IgD-negative memory B cell (primary cell): ENCODE measurements around the gene RNF145. TPM values are rescaled to one million over a fixed set of nuclear protein-coding genes. Genes with fewer than 3 reads are reported as not detected.
"Not testable (repeated sequence)": the region's sequence is repeated elsewhere in the genome, so short reads cannot be mapped to it uniquely, and the experiment has no call there.

Source experiments
- H3K27ac Mint-ChIP-seq, 3 donors: one replicate each; pipeline ENCODE4 v1.8.0; 2020 to 2022; ENCODE audit warnings: mild to moderate bottlenecking in 3 of 3, mixed read lengths in 3 of 3, moderate library complexity in 1 of 3
- H3K27me3 Mint-ChIP-seq: one replicate; pipeline ENCODE4 v1.8.0; 2021; ENCODE audit warnings: mixed read lengths
- H3K36me3 Mint-ChIP-seq: one replicate; pipeline ENCODE4 v1.8.0; 2020; ENCODE audit warnings: mild to moderate bottlenecking, mixed read lengths
- H3K4me1 Mint-ChIP-seq, 3 donors: one replicate each; pipeline ENCODE4 v1.8.0; 2020 to 2022; ENCODE audit warnings: mixed read lengths in 3 of 3, mild to moderate bottlenecking in 1 of 3
- H3K4me3 Mint-ChIP-seq, 4 donors: one replicate each; pipeline ENCODE4 v1.8.0; 2020 to 2022; ENCODE audit warnings: mild to moderate bottlenecking in 4 of 4, mixed read lengths in 4 of 4, moderate library complexity in 3 of 4
- H3K9me3 Mint-ChIP-seq, 3 donors: one replicate each; pipeline ENCODE4 v1.8.0; 2020 to 2021; ENCODE audit warnings: mixed read lengths in 3 of 3, mild to moderate bottlenecking in 1 of 3
- polyA plus RNA-seq: library from polyadenylated mRNA; unstranded; fragments of 300-500 nt; fragmentation: Illumina TruSeq; gene quantifications from one replicate; pipeline ENCODE4 v1.2.3, GENCODE V29; 2021

RNF145 gene
- polyA plus RNA-seq, 1 donor from 2014 or later, result 15.6 TPM

DNA sequence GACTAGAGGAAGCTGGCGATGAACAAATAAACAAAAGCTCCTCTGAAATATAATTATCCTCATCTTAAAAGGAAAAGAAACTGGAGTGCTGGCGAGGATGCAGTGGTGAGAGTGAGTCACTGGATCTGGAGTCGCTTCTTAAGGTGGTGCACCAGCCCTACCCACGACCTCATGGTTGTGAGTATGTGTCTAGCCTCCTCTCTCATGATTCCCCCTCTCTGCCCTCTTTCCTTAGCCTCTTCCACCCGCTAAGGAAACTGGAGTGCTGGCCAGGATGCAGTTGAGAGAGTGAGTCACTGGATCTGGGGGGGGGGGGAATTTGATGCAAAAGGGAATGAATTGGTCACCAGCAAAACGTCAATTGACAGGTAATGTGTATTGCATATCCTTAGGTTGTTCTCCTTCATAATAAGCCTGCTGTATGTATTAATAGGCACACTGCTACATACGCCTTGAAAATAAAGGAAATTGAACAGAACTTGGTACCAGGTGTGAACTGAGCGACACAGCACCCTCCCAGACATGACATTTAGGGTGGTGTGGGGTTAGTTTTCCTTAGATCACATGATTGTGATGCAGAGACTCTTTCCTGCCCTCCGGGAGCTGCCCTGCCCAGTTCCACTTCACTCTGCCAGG lies 73.3 kb downstream of the RNF145 start:
- Mint-ChIP-seq H3K9me3 (no peaks in the 10 kb centered on the region), H3K4me3 (no peak overlapping the region), H3K27ac (no peak overlapping the region), H3K36me3 (no peaks in the 10 kb centered on the region), H3K27me3 (peaks cover 10% of the 10 kb centered on the region), H3K4me1 (peaks cover 0 to 2% (median 0%) of the 10 kb centered on the region in 3 donors)

DNA sequence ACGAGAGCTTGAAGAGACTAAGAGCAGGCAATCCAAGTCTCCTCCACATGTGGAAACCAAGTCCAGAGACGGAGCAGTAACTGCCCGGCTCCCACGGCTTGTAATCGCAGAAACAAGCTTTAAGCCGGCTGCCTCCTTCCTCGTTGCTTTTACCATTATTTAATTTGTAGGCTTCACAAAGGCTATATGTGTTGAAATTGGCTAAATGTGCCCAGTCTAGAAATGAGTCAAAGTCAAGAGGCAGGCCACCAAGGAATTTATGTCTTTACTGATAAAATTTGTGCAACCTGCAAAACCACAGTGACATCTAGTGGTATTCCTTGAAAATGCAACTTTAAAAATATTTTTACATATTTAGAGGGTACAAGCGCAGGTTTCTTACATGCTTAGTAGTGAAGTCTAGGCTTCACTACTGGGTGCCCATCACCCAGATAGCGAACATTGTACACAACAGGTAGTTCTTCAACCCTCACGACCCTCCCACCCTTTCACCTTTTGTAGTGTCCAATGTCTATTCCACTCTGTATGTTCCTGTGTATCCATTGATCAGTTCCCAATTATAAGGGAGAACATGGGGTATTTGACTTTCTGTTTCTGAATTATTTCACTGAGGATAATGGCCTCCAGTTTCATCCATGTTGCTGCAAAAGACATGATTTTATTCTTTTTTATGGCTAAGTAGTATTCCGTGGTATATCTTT lies 76.2 kb downstream of the RNF145 start:
- H3K9me3 Mint-ChIP-seq, result no peaks in the 10 kb centered on the region
- H3K27ac Mint-ChIP-seq, result no peak overlapping the region
- H3K27me3 Mint-ChIP-seq, result peaks cover 1% of the 10 kb centered on the region
- H3K4me3 Mint-ChIP-seq, result no peak overlapping the region
- H3K36me3 Mint-ChIP-seq, result peaks cover 3% of the 10 kb centered on the region
- H3K4me1 Mint-ChIP-seq, result peaks cover 0 to 2% (median 0%) of the 10 kb centered on the region in 3 donors

DNA sequence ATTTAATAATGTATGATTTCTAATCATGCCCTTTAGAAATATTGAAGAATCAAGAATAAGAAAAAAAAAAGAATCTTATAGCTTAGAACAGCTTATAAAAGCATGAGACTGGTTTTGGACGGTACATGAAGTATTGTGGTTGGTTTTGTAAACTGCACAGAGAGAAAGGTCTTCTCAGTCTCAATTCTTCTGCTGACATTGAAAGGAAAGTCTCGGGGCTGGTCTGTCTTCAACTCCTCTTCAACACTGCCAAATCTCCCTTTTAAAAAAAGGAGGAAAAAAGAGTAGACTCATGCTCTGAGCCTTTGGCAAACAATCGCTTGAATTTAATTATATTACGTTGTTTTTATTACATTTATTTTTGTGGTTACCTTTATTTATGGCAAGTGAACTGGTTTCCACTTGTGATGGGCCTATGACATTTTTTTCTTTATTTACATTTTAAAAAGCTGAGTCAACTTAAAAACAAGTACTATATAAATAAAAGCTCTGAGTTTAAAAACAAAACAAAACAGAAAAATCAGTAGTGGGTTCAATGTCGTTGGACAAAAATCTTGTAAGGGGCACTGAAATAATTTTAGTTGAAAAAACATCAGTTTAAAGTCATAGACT lies 76.8 kb downstream of the RNF145 start:
- Mint-ChIP-seq H3K27ac (peak overlapping the region in 1 of 3 donors; percentile 32), H3K36me3 (peaks cover 3% of the 10 kb centered on the region), H3K27me3 (peaks cover 1% of the 10 kb centered on the region), H3K4me3 (no peak overlapping the region), H3K9me3 (no peaks in the 10 kb centered on the region), H3K4me1 (peaks cover 0 to 2% (median 0%) of the 10 kb centered on the region in 3 donors)

DNA sequence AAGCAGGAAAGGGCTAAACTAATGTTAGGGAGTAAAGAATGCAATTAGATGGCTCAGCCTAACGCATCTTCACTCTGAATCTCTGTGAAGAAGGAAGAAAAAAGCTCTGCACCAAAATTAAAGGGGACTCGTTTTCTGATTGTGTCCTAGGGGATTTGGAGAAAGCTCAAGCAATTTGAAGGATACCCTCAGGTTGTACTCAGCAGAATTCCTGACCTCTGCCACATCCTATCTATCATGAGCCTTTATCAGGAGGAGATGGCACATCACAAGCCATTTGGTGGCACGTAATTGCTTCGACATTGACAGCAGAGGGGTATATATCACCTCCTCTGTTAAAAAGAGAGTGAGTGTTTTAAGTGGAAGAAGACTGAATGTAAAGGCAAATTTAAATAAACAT lies 77.4 kb downstream of the RNF145 start:
- Mint-ChIP-seq H3K4me1 (peaks cover 0 to 2% (median 0%) of the 10 kb centered on the region in 3 donors), H3K27ac (no peak overlapping the region), H3K9me3 (peaks cover 0 to under 1% (median 0%) of the 10 kb centered on the region in 3 donors), H3K4me3 (no peak overlapping the region), H3K36me3 (peaks cover 3% of the 10 kb centered on the region), H3K27me3 (peaks cover 1% of the 10 kb centered on the region)

DNA sequence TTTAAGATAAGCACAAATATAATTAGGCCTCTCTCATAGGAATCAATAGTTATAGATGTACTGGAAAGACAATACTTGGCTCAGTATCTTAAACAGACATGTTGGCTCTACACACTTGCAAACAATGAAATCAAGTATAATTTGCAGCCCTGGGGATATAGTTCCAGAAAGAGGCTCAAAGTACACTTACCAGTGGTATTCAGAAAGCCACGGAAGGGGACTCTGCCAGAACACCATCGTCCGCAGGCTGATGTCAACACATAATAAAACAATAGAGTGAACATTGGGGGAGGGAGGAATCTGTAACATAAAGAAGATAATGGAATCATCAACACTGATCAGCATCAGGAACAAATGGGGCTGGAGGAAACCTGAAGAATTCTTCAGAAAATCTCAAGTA lies 78.5 kb downstream of the RNF145 start:
- Mint-ChIP-seq H3K27ac (no peak overlapping the region), H3K4me3 (no peak overlapping the region), H3K4me1 (peaks cover 0 to 2% (median 0%) of the 10 kb centered on the region in 3 donors), H3K9me3 (peaks cover 0 to 7% (median 1%) of the 10 kb centered on the region in 3 donors), H3K27me3 (peaks cover 1% of the 10 kb centered on the region), H3K36me3 (peaks cover 3% of the 10 kb centered on the region)

DNA sequence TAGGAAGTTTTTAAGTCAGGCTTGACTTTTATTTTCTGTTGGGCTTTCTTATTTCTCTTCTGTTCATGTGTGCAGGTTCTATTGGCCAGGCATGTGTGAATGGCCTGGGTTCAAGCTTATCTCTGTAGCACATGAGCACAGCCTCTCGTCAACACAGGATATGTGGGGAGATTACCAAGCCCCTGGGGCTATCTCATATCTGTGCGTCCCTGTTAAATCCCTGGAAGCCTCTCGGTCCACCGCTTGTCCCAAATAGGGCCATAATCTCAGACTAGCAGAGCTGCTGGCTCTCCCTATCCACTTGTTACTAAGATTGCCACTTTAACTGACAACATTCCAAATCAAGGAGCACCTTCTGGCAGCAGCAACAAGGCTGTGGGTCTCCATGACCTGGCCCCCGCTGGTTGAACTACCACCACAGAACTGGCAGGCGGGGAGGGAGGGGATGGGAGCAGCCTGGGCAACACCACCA lies 81.2 kb downstream of the RNF145 start:
- Mint-ChIP-seq H3K4me3 (no peak overlapping the region), H3K27me3 (peaks cover 1% of the 10 kb centered on the region), H3K36me3 (peaks cover 4% of the 10 kb centered on the region), H3K4me1 (peaks cover 0 to 2% (median 1%) of the 10 kb centered on the region in 3 donors), H3K9me3 (peaks cover 2 to 17% (median 16%) of the 10 kb centered on the region in 3 donors), H3K27ac (no peak overlapping the region)

DNA sequence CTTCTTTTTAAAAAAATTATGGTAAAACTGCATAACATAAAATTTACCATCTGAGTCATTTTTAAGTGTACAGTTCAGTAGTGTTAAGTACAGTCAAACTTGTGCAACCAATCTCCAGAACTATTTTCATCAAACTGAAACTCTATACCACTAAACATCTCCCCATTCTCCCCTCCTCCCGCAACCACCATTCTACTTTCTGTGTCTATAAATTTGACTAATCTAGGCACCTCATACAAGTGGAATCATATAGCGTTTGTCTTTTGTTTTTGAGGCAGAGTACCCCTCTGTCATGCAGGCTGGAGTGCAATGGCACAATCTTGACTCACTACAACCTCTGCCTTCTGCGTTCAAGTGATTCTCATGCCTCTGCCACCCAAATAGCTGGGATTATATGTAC lies 85.7 kb downstream of the RNF145 start:
- H3K27ac Mint-ChIP-seq, result no peak overlapping the region
- peaks cover 6 to 10% (median 8%) of the 10 kb centered on the region in 3 donors for H3K4me1 Mint-ChIP-seq
- H3K9me3 Mint-ChIP-seq, result peaks cover 2 to 17% (median 16%) of the 10 kb centered on the region in 3 donors
- H3K36me3 Mint-ChIP-seq, result peaks cover 1% of the 10 kb centered on the region
- H3K4me3 Mint-ChIP-seq, result peak overlapping the region in 1 of 4 donors; percentile 42
- no peaks in the 10 kb centered on the region for H3K27me3 Mint-ChIP-seq

DNA sequence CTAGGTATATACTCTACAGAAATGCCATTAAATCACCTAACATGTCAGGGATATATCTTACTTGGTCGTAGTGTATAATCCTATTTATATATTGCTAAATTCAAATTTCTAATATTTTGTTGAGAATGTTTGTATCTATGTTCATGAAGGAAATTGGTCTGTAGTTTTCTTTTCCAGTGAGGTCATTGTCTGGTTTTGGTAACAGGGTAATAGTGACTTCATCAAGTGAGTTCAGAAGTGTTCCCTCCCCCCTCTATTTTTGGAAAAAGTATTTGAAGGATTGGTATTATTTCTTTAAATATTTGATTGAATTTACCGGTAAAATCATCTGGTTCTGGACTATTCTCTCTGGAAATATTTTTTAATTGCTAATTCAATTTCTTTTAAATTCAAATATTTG lies 86.2 kb downstream of the RNF145 start:
- peaks cover 6 to 13% (median 8%) of the 10 kb centered on the region in 3 donors for H3K4me1 Mint-ChIP-seq
- H3K36me3 Mint-ChIP-seq, result peaks cover 3% of the 10 kb centered on the region
- H3K27ac Mint-ChIP-seq, result no peak overlapping the region
- no peak overlapping the region for H3K4me3 Mint-ChIP-seq
- H3K9me3 Mint-ChIP-seq, result peaks cover 2 to 17% (median 16%) of the 10 kb centered on the region in 3 donors
- no peaks in the 10 kb centered on the region for H3K27me3 Mint-ChIP-seq

DNA sequence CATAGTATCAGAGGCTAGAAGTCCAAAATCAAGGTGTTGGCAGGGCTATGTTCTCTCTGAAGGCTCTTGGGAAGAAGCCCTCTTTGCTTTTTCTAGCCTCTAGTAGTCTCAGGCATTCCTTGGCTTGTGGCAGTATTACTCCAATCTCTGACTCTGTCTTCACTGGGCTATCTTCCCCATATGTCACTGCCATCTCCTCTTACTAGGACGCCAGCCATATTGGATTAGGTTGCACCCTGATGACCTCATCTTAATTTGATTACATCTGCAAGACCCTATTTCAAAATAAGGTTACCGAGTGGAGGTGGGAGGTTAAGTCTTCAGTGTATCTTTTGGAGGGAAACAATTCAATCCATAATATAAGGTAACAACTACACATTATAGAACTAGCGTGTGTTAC lies 88.3 kb downstream of the RNF145 start:
- H3K4me1 Mint-ChIP-seq, result peaks cover 6 to 13% (median 8%) of the 10 kb centered on the region in 3 donors
- peaks cover 4% of the 10 kb centered on the region for H3K36me3 Mint-ChIP-seq
- H3K27ac Mint-ChIP-seq, result peak overlapping the region in 2 of 3 donors; percentile 12 to 72
- H3K9me3 Mint-ChIP-seq, result peaks cover 2 to 16% (median 12%) of the 10 kb centered on the region in 3 donors
- no peaks in the 10 kb centered on the region for H3K27me3 Mint-ChIP-seq
- H3K4me3 Mint-ChIP-seq, result peak overlapping the region in 2 of 4 donors; percentile 54 to 63

DNA sequence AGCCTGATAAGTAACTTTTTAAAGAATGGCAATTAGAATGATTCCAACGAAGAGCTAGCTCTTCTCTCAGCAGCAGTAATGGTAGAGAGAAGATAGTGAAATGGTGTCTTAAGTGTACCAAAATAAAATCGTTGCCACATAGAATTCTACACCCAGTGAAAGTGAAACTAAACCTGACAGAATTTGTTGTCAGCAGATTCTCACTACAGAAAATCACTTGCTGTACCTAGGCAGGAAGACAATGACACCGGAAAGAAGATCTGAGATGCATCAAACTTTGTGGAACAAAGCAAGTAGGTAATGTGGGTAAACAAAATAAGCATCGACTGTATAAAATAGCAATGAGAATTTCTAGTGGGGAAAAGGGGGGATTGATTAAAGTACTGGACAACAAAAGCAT lies 88.9 kb downstream of the RNF145 start:
- Mint-ChIP-seq H3K4me3 (peak overlapping the region in 2 of 4 donors; percentile 63 to 70), H3K27ac (peak overlapping the region in 2 of 3 donors; percentile 4 to 72), H3K4me1 (peaks cover 6 to 13% (median 8%) of the 10 kb centered on the region in 3 donors), H3K36me3 (peaks cover 6% of the 10 kb centered on the region), H3K9me3 (peaks cover under 1 to 11% (median 6%) of the 10 kb centered on the region in 3 donors), H3K27me3 (no peaks in the 10 kb centered on the region)

DNA sequence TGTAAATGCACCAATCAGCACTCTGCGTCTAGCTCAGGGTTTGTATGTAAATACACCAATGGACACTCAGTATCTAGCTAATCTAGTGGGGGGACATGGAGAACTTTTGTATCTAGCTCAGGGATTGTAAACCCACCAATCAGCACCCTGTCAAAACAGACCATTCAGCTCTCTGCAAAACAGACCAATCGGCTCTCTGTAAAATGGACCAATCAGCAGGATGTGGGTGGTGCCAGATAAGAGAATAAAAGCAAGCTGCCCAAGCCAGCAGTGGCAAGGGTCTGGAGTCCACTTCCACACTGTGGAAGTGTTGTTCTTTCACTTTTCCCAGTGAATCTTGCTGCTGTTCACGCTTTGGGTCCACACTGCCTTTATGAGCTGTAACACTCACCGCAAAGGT lies 89.5 kb downstream of the RNF145 start:
- H3K4me3 Mint-ChIP-seq, result peak overlapping the region in 2 of 4 donors; percentile 63 to 70
- H3K4me1 Mint-ChIP-seq, result peaks cover 6 to 13% (median 8%) of the 10 kb centered on the region in 3 donors
- H3K27me3 Mint-ChIP-seq, H3K9me3 Mint-ChIP-seq, H3K36me3 Mint-ChIP-seq: not testable (repeated sequence)
- H3K27ac Mint-ChIP-seq, result peak overlapping the region in 2 of 3 donors; percentile 9 to 72

DNA sequence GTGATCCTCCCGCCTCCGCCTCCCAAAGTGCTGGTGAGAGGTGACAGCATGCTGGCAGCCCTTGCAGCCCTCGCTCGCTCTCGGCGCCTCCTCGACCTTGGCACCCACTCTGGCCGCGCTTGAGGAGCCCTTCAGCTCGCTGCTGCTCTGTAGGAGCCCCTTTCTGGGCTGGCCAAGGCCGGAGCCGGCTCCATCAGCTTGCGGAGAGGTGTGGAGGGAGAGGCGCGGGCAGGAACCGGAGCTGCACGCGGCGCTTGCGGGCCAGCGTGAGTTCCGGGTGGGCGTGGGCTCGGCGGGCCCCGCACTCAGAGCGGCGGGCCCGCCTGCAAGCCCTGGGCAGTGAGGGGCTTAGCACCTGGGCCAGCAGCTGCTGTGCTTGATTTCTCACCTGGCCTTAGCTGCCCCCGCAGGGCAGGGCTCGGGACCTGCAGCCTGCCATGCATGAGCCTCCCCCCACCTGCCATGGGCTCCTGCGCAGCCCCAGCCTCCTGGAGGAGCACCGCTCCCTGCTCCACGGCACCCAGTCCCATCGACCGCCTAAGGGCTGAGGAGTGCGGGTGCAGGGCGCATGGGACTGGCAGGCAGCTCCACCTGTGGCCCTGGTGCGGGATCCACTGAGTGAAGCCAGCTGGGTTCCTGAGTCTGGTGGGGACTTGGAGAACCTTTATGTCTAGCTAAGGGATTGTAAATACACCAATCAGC lies 90.2 kb downstream of the RNF145 start:
- H3K27ac Mint-ChIP-seq, H3K4me3 Mint-ChIP-seq: not testable (repeated sequence)

DNA sequence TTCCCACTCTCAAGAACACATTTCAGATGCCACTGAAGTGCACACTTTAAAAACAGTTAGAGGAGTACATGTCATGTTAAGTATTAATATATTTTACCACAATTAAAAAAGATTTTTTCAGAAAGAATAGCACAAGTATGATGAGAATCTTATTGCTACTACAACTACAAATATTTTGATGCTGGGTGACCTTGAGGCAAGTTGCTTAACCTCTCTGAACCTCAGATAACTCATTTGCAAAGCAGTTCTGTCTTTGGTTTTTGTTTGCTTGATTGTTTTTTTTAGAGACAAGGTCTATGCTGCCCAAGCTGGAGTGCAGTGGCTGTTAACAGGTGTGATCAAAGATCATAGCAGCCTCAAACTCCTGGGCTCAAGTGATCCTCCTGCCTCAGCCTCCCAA lies 95.9 kb downstream of the RNF145 start:
- no peaks in the 10 kb centered on the region for H3K9me3 Mint-ChIP-seq
- no peak overlapping the region for H3K4me3 Mint-ChIP-seq
- no peak overlapping the region for H3K27ac Mint-ChIP-seq
- no peaks in the 10 kb centered on the region for H3K27me3 Mint-ChIP-seq
- peaks cover 7% of the 10 kb centered on the region for H3K36me3 Mint-ChIP-seq
- peaks cover 0 to 1% (median 0%) of the 10 kb centered on the region in 3 donors for H3K4me1 Mint-ChIP-seq

More for the DNA sequence above, 90.2 kb downstream of the RNF145 start:
- not testable (repeated sequence) for H3K36me3 Mint-ChIP-seq, H3K9me3 Mint-ChIP-seq, H3K27me3 Mint-ChIP-seq
- H3K4me1 Mint-ChIP-seq, result peaks cover 6 to 13% (median 8%) of the 10 kb centered on the region in 3 donors

DNA sequence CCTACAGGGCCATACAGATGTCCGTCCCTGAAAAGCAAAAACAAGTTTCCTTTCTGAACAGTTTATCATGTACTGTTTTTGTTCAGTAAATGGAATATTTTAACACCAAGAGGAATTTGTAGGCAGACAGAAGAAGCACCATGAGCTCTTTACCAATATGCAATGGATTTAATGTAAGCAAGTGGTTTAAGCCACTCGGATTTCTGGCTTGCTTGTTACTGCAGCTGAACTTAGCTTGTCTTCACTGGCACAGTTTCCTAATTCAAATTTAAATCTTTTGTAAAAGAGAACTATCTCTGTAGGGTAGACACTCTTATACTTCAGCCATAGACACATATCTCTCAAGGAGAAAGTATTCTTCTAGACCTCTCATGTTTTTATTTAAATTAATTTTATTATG lies 96.9 kb downstream of the RNF145 start:
- H3K36me3 Mint-ChIP-seq, result peaks cover 6% of the 10 kb centered on the region
- no peak overlapping the region for H3K4me3 Mint-ChIP-seq
- H3K4me1 Mint-ChIP-seq, result no peaks in the 10 kb centered on the region
- no peaks in the 10 kb centered on the region for H3K27me3 Mint-ChIP-seq
- H3K9me3 Mint-ChIP-seq, result no peaks in the 10 kb centered on the region
- H3K27ac Mint-ChIP-seq, result no peak overlapping the region
